Ishikawa (cell line): Measurements from ENCODE around the gene GCN1.

Experiments used
- CEBPB ChIP-seq: IDR thresholded peaks from 2 replicates; pipeline ENCODE4 v1.6.1; 2012
- CREB1 ChIP-seq: IDR thresholded peaks from 2 replicates; pipeline ENCODE4 v1.6.1; 2012; ENCODE audit warnings: low read depth
- EGR1 ChIP-seq: IDR thresholded peaks from 2 replicates; pipeline ENCODE4 v1.6.1; 2012
- RAD21 ChIP-seq: IDR thresholded peaks from 2 replicates; pipeline ENCODE4 v1.6.1; 2012; ENCODE audit warnings: low read depth
- YY1 ChIP-seq: IDR thresholded peaks from 2 replicates; pipeline ENCODE4 v1.6.1; 2012; ENCODE audit warnings: low read depth
- TF ChIP-seq, protein P1 (sequence below): IDR thresholded peaks from 2 replicates; pipeline ENCODE4 v1.6.1; 2012
- TF ChIP-seq, protein P2 (sequence below): IDR thresholded peaks from 2 replicates; pipeline ENCODE4 v1.6.1; 2012; ENCODE audit warnings: low read depth, mild to moderate bottlenecking

DNA sequence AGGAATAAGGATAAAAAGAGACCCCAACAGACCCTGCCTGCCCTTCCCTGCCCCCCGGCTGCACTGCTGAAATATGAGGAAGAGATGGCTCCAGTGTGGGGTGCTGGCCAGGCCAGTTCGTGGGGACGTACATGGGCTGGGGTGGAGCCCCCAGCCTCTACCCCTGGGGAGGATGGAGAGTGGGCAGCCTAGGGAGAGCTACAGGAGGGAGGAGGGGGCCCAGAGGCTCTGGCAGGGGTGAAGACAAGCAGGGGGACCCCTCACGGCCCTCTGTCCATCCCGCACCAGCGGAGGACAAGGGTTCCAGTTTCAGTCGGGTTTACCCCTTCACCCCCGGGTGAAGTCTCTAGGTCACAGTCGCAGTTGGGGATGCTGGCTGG, 17.4 kb upstream of the GCN1 start:
- no peak for TF ChIP-seq CREB1
- TF ChIP-seq, protein P1, sequence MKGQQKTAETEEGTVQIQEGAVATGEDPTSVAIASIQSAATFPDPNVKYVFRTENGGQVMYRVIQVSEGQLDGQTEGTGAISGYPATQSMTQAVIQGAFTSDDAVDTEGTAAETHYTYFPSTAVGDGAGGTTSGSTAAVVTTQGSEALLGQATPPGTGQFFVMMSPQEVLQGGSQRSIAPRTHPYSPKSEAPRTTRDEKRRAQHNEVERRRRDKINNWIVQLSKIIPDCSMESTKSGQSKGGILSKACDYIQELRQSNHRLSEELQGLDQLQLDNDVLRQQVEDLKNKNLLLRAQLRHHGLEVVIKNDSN: no peak
- TF ChIP-seq YY1: no peak
- TF ChIP-seq, protein P2, sequence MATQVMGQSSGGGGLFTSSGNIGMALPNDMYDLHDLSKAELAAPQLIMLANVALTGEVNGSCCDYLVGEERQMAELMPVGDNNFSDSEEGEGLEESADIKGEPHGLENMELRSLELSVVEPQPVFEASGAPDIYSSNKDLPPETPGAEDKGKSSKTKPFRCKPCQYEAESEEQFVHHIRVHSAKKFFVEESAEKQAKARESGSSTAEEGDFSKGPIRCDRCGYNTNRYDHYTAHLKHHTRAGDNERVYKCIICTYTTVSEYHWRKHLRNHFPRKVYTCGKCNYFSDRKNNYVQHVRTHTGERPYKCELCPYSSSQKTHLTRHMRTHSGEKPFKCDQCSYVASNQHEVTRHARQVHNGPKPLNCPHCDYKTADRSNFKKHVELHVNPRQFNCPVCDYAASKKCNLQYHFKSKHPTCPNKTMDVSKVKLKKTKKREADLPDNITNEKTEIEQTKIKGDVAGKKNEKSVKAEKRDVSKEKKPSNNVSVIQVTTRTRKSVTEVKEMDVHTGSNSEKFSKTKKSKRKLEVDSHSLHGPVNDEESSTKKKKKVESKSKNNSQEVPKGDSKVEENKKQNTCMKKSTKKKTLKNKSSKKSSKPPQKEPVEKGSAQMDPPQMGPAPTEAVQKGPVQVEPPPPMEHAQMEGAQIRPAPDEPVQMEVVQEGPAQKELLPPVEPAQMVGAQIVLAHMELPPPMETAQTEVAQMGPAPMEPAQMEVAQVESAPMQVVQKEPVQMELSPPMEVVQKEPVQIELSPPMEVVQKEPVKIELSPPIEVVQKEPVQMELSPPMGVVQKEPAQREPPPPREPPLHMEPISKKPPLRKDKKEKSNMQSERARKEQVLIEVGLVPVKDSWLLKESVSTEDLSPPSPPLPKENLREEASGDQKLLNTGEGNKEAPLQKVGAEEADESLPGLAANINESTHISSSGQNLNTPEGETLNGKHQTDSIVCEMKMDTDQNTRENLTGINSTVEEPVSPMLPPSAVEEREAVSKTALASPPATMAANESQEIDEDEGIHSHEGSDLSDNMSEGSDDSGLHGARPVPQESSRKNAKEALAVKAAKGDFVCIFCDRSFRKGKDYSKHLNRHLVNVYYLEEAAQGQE: no peak
- no peak for TF ChIP-seq CEBPB
- no peak for TF ChIP-seq RAD21
- no peak for TF ChIP-seq EGR1
